CD8-positive, alpha-beta memory T cell (primary cell): ENCODE results near the gene CDKN3. TPM values are rescaled to one million over a fixed set of nuclear protein-coding genes. Genes with fewer than 3 reads are reported as not detected.
"Not testable (repeated sequence)": the region's sequence is repeated elsewhere in the genome, so short reads cannot be mapped to it uniquely, and the experiment has no call there.

ENCODE experiments used
- CTCF ChIA-PET: fragments of 350-600 bp; sonication (Branson Sonifier 250); formaldehyde crosslinking; loops from one replicate; lab custom pipeline; 2021; ENCODE audit warnings: antibody characterized with exemption; lab: Charles Lee
- POLR2A ChIA-PET: fragments of 350-600 bp; sonication (Branson Sonifier 250); formaldehyde crosslinking; loops from one replicate; lab custom pipeline; 2021; ENCODE audit warnings: antibody characterized with exemption; lab: Charles Lee
- DNase-seq, 5 donors: peaks; one replicate each; pipeline versions ENCODE4 v3.0.0 to v3.0.0-alpha.2; 2020 to 2022; ENCODE audit warnings: mixed read lengths in 1 of 5
- H3K27ac ChIP-seq: one replicate; pipeline ENCODE4 v1.7.0; 2013; ENCODE audit warnings: low read depth, mild to moderate bottlenecking, low read length, moderate library complexity
- H3K27me3 ChIP-seq: 2 replicates; pipeline ENCODE4 v1.7.0; 2013; ENCODE audit warnings: low read length, mild to moderate bottlenecking; ENCODE audit not compliant: insufficient read depth, poor library complexity, severe bottlenecking
- H3K36me3 ChIP-seq: 2 replicates; pipeline ENCODE4 v1.7.0; 2013; ENCODE audit warnings: mild to moderate bottlenecking, low read length, moderate library complexity; ENCODE audit not compliant: insufficient read depth
- H3K4me1 ChIP-seq: 2 replicates; pipeline ENCODE4 v1.7.0; 2013; ENCODE audit warnings: mild to moderate bottlenecking, low read length, moderate library complexity; ENCODE audit not compliant: insufficient read depth
- H3K4me3 ChIP-seq: 2 replicates; pipeline ENCODE4 v1.7.0; 2013; ENCODE audit warnings: mild to moderate bottlenecking, low read length
- H3K9me3 ChIP-seq: 2 replicates; pipeline ENCODE4 v1.7.0; 2013; ENCODE audit warnings: mild to moderate bottlenecking, low read length
- H3K27ac Mint-ChIP-seq, 8 donors: one replicate each; pipeline ENCODE4 v1.8.0; 2020 to 2021; ENCODE audit warnings: mixed read lengths in 8 of 8, mild to moderate bottlenecking in 6 of 8, inconsistent platforms in 3 of 8, moderate library complexity in 3 of 8
- H3K27me3 Mint-ChIP-seq, 2 donors: one replicate each; pipeline ENCODE4 v1.8.0; 2020 to 2021; ENCODE audit warnings: mixed read lengths in 2 of 2, mild to moderate bottlenecking in 1 of 2, moderate library complexity in 1 of 2
- H3K36me3 Mint-ChIP-seq, 3 donors: one replicate each; pipeline ENCODE4 v1.8.0; 2020 to 2021; ENCODE audit warnings: mixed read lengths in 3 of 3, inconsistent platforms in 1 of 3, mild to moderate bottlenecking in 1 of 3
- H3K4me1 Mint-ChIP-seq, 3 donors: one replicate each; pipeline ENCODE4 v1.8.0; 2020 to 2021; ENCODE audit warnings: mixed read lengths in 3 of 3, inconsistent platforms in 1 of 3, mild to moderate bottlenecking in 1 of 3
- H3K4me3 Mint-ChIP-seq, 7 donors: one replicate each; pipeline ENCODE4 v1.8.0; 2020 to 2021; ENCODE audit warnings: mixed read lengths in 7 of 7, mild to moderate bottlenecking in 6 of 7, moderate library complexity in 4 of 7, inconsistent platforms in 2 of 7
- H3K9me3 Mint-ChIP-seq, 5 donors: one replicate each; pipeline ENCODE4 v1.8.0; 2020 to 2022; ENCODE audit warnings: mixed read lengths in 5 of 5, mild to moderate bottlenecking in 3 of 5, moderate library complexity in 2 of 5, inconsistent platforms in 1 of 5
- polyA plus RNA-seq: library from polyadenylated mRNA; unstranded; fragments of 300-500 nt; fragmentation: Illumina TruSeq; gene quantifications from one replicate; pipeline ENCODE4 v1.2.3, GENCODE V29; 2021
- total RNA-seq, 2 experiments: library from RNA; stranded (reverse); gene quantifications; one replicate each; pipeline ENCODE4 v1.2.3, GENCODE V29; 2021

Gene CDKN3
- total and polyA plus RNA-seq, 3 experiments from 2014 or later = 6.7 to 46.8 (median 33.8) TPM

DNA sequence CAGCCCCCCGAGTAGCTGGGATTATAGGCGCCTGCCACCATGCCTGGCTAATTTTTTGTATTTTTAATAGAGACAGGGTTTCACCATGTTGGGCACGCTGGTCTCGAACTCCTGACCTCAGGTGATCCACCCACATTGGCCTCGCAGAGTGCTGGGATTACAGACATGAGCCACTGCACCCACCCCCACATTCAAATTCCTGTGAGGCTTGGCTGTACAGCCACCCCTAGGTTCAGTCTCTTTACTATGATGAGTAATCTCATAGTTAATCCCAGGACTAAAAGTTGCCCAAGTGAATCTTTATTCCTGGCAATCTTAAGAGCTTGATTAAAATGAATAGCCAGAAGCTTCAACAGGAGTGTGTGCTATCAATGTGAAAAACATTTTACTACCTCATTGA, 57.2 kb downstream of the CDKN3 start:
- H3K27me3 ChIP-seq, H3K36me3 ChIP-seq, CTCF ChIA-PET, H3K36me3 Mint-ChIP-seq, POLR2A ChIA-PET, H3K9me3 ChIP-seq, H3K27ac Mint-ChIP-seq, H3K27ac ChIP-seq, H3K27me3 Mint-ChIP-seq, DNase-seq, H3K4me1 ChIP-seq, H3K4me1 Mint-ChIP-seq, H3K4me3 ChIP-seq, H3K9me3 Mint-ChIP-seq, H3K4me3 Mint-ChIP-seq: not testable (repeated sequence)

DNA sequence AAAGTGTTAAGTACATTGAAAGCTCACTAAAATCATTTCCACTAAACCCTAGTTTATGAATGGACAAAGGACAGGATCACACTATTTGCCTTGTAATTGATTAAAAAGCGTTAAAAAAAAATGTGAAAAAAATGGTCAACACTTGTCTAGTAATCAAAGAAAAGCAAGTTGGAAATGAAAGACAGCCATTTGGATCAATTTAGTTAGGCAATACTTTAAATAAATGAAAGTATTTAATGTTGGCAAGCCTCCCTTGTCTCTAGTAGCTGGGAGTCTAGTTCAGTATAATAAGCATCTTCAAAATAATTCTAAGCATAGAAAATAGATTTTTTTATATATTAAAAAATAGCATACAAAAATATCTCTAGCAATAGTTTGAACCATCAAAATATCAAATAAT, 58.6 kb downstream of the CDKN3 start:
- Mint-ChIP-seq H3K27me3 (peaks cover 2 to 6% of the 10 kb centered on the region in 2 donors), H3K27ac (no peak overlapping the region), H3K4me1 (no peaks in the 10 kb centered on the region), H3K4me3 (no peak overlapping the region), H3K36me3 (peaks cover 0 to 6% (median 0%) of the 10 kb centered on the region in 3 donors), H3K9me3 (peaks cover 0 to 10% (median 4%) of the 10 kb centered on the region in 5 donors)
- POLR2A ChIA-PET = no interaction called here
- no peak for DNase-seq
- no peaks in the 10 kb centered on the region for H3K36me3 ChIP-seq
- CTCF ChIA-PET = no interaction called here
- no peak overlapping the region for H3K27ac ChIP-seq
- no peaks in the 10 kb centered on the region for H3K9me3 ChIP-seq
- no peaks in the 10 kb centered on the region for H3K27me3 ChIP-seq
- H3K4me3 ChIP-seq = no peak overlapping the region
- H3K4me1 ChIP-seq = no peaks in the 10 kb centered on the region

- peaks cover 0 to 10% (median 4%) of the 10 kb centered on the region in 5 donors for H3K9me3 Mint-ChIP-seq
- H3K9me3 ChIP-seq, DNase-seq, CTCF ChIA-PET, H3K27me3 ChIP-seq, H3K4me3 ChIP-seq, H3K4me1 Mint-ChIP-seq, H3K27ac ChIP-seq, H3K36me3 Mint-ChIP-seq, H3K4me3 Mint-ChIP-seq, H3K36me3 ChIP-seq, H3K27me3 Mint-ChIP-seq, H3K4me1 ChIP-seq, H3K27ac Mint-ChIP-seq, POLR2A ChIA-PET: not testable (repeated sequence)
These were observed 60.2 kb downstream of the CDKN3 start for GRCh38 chr14:54456820-54457608.

DNA sequence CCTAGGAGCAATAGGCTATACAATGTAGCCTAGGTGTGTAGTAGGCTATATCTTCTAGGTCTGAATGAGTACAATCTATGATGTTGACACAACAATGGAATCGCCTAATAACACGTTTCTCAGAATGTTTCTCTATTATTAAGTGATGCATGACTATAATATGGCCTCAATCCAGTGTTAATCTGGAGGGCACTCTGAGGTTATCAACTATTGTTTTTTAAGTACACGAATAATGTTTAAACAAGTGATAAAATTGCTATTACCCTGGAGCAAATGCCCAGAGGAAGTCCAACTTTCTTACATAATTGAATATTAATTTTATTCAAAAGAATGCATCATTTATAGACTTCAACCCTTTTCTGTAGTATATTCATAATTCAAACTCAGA, 60.8 kb downstream of the CDKN3 start:
- H3K36me3 ChIP-seq = no peaks in the 10 kb centered on the region
- Mint-ChIP-seq H3K4me3 (no peak overlapping the region), H3K27me3 (no peaks in the 10 kb centered on the region), H3K9me3 (peaks cover 0 to 10% (median 4%) of the 10 kb centered on the region in 5 donors), H3K36me3 (peaks cover 0 to 6% (median 0%) of the 10 kb centered on the region in 3 donors), H3K4me1 (no peaks in the 10 kb centered on the region), H3K27ac (no peak overlapping the region)
- no peak overlapping the region for H3K4me3 ChIP-seq
- H3K9me3 ChIP-seq = no peaks in the 10 kb centered on the region
- H3K4me1 ChIP-seq = no peaks in the 10 kb centered on the region
- no peak overlapping the region for H3K27ac ChIP-seq
- H3K27me3 ChIP-seq = no peaks in the 10 kb centered on the region
- ChIA-PET POLR2A (no interaction called here), CTCF (no interaction called here)
- DNase-seq = no peak

GRCh38 chr14:54458536-54458935, 61.7 kb downstream of the CDKN3 start:
- peaks cover 0 to 10% (median 4%) of the 10 kb centered on the region in 5 donors for H3K9me3 Mint-ChIP-seq
- H3K4me3 Mint-ChIP-seq, H3K27me3 Mint-ChIP-seq, H3K4me1 Mint-ChIP-seq, H3K9me3 ChIP-seq, H3K36me3 Mint-ChIP-seq, DNase-seq, H3K4me1 ChIP-seq, CTCF ChIA-PET, H3K27me3 ChIP-seq, H3K36me3 ChIP-seq, H3K27ac ChIP-seq, POLR2A ChIA-PET, H3K4me3 ChIP-seq: not testable (repeated sequence)
- H3K27ac Mint-ChIP-seq = peak overlapping the region in 2 of 8 donors; percentile 12 to 23

- H3K4me1 ChIP-seq = no peaks in the 10 kb centered on the region
- H3K27ac ChIP-seq = no peak overlapping the region
- H3K4me3 ChIP-seq = no peak overlapping the region
- POLR2A ChIA-PET = no interaction called here
- H3K9me3 Mint-ChIP-seq = peaks cover 0 to 10% (median 4%) of the 10 kb centered on the region in 5 donors
- no peak for DNase-seq
- CTCF ChIA-PET = interaction anchor here (1.5 kb wide), 1 partner anchor 18 kb away, joined by 4 read pairs; the partner anchor contains the start of gene CNIH1
- no peaks in the 10 kb centered on the region for H3K4me1 Mint-ChIP-seq
- H3K36me3 ChIP-seq = no peaks in the 10 kb centered on the region
- H3K4me3 Mint-ChIP-seq = no peak overlapping the region
- peaks cover 0 to 4% of the 10 kb centered on the region in 2 donors for H3K27me3 Mint-ChIP-seq
- H3K27ac Mint-ChIP-seq = no peak overlapping the region
- no peaks in the 10 kb centered on the region for H3K9me3 ChIP-seq
- peaks cover 0 to 6% (median 0%) of the 10 kb centered on the region in 3 donors for H3K36me3 Mint-ChIP-seq
- no peaks in the 10 kb centered on the region for H3K27me3 ChIP-seq
These were observed 62.3 kb downstream of the CDKN3 start for GRCh38 chr14:54459106-54459505.

DNA sequence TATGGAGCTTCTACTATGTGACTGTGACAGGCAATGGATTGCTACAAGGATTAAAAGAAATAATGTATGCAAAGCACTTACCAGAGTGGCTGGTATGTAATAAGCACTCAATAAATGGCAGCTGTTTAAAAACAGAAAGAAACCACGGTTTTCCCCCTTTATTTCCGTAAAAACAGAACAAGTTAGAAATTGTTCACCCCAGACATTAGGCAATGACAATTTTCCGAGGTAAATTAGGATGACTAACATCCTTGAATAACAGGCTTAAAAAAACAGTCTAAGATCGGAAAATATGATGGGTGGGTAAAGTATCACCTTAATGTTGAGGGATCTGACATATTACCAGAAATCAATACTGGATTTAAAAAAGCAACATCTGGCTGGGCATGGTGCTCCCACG, 65.2 kb downstream of the CDKN3 start:
- H3K9me3 ChIP-seq = no peaks in the 10 kb centered on the region
- Mint-ChIP-seq H3K4me3 (no peak overlapping the region), H3K36me3 (peaks cover 0 to 11% (median 0%) of the 10 kb centered on the region in 3 donors), H3K27ac (no peak overlapping the region), H3K27me3 (peaks cover 0 to 4% of the 10 kb centered on the region in 2 donors), H3K9me3 (peaks cover 0 to 11% (median 10%) of the 10 kb centered on the region in 5 donors), H3K4me1 (no peaks in the 10 kb centered on the region)
- ChIA-PET POLR2A (no interaction called here), CTCF (no interaction called here)
- no peak overlapping the region for H3K4me3 ChIP-seq
- DNase-seq = no peak
- no peaks in the 10 kb centered on the region for H3K36me3 ChIP-seq
- H3K4me1 ChIP-seq = no peaks in the 10 kb centered on the region
- H3K27ac ChIP-seq = no peak overlapping the region
- H3K27me3 ChIP-seq = no peaks in the 10 kb centered on the region

DNA sequence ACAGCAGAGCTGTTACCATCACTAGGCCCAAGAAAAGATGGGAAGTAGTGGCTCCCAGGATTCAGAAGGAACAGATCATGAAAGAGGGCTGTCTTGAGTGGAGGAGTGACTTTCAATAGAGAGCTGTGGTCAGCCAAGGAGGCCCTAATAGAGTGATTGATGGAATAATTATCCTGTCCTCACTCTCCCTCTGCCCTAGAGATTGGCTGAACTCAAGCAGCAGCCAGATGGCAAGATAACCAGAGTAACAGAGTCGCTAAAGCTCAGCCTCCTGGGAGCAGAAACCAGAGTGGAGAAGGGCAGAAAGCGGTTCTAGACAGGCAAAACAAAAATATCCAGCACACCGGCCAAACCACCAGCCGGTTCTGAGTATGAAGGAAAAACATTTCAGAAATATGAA, 68.8 kb downstream of the CDKN3 start:
- Histone ChIP-seq H3K9me3 (no peaks in the 10 kb centered on the region), H3K27ac (no peak overlapping the region), H3K36me3 (no peaks in the 10 kb centered on the region), H3K27me3 (no peaks in the 10 kb centered on the region), H3K4me1 (no peaks in the 10 kb centered on the region), H3K4me3 (no peak overlapping the region)
- H3K36me3 Mint-ChIP-seq = peaks cover 2 to 16% (median 14%) of the 10 kb centered on the region in 3 donors
- CTCF ChIA-PET = no interaction called here
- H3K4me3 Mint-ChIP-seq = no peak overlapping the region
- H3K27ac Mint-ChIP-seq = no peak overlapping the region
- H3K27me3 Mint-ChIP-seq = peaks cover 3 to 4% of the 10 kb centered on the region in 2 donors
- H3K9me3 Mint-ChIP-seq = peaks cover 9 to 14% (median 12%) of the 10 kb centered on the region in 5 donors
- POLR2A ChIA-PET = no interaction called here
- no peaks in the 10 kb centered on the region for H3K4me1 Mint-ChIP-seq
- no peak for DNase-seq
